HG02763 (cell line): Measurements from ENCODE around the gene TAS2R38.

Experiments used
- ATAC-seq: cut with Tn5 transposase; IDR thresholded peaks from one replicate; pipeline ENCODE4 v1.9.1; 2021; ENCODE audit warnings: mild to moderate bottlenecking, moderate library complexity; ENCODE audit not compliant: unreplicated experiment

The TAS2R38 gene

DNA sequence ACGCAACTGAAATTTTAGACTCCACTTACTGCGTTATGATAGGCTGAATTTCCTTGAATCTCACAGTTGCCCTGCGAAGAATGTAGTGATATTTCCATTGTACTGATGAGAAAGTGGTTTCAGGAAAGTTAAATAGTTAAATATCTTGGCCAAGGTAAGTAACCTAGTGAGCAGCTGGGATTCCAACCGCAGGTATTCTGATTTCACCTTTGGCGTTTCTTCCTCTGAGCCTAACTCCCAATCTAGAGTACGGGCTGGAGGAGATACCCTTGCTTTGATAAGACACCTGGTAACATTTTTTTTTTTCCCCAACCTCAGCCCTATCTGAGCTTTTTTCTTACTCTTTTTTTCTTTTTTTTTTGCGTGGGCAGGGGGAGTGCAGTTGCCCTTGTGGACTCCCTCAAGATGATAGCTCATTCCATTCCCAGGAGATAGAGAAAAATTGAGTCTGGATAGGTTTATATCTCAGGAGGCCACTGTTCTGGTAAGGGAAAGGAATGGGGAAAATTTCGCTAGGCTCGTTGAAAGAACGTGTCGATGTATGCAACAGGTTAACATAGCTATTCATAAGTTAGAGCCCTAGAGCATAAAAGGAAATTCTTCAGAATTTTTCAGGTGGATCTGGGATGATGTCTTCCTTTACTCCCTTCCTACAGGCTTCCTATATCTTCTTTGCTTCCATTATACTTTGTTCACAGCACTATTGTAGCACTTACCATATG is 3.1 kb upstream of the TAS2R38 start:
- ATAC-seq, result no peak

DNA sequence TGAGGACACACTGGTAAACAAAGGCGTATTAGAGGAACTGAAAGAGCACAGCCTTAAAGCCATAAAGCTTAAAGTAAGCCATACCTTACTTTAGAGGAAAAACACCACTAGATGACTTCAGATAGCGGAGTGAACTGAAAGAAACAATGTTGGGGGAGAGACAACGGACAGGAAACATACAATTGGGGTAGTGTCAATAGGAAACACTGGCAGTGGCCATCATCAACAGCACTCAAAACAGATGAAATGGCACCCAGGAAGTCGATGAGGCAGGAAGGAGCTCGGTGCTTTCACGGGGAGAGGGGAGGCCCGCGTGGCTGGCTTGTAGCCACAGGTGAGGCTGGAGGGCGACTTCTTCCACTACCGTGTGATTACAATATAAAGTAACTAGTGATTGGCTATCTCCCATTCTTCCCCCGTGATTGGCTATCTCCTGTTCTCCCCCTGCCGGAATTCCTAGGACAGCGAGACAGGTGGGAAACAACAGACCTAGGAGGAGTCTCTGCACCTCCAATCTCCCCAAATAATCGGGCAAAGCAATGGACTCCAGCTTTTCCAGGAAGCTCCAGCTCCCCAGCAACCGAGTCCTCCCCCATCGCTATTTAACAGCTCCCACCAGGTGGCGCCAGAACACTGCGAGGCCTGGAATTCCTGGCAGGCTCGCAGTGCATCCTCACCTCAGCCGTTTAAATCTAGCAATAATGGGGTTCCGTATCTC is 2.4 kb upstream of the TAS2R38 start:
- ATAC-seq, result peak; percentile 66

DNA sequence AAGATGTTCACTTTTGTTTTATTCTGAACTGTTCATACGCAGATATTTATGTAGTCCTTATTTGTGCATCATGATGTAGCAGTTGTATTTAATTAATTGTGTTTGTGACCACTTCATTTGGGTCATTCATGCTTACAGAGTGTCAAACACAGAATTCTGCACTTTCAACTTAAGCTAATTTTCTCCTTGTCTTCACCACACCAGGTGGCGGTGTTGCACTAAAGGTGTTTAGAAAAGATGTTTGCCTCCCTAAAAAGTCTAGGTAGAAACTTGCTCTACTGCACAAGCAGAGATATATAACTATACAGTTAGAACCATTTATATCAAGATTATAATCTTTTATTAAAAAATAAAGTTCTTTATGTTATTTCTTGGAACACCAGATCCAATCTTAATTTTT is 1.3 kb upstream of the TAS2R38 start:
- ATAC-seq, result no peak

DNA sequence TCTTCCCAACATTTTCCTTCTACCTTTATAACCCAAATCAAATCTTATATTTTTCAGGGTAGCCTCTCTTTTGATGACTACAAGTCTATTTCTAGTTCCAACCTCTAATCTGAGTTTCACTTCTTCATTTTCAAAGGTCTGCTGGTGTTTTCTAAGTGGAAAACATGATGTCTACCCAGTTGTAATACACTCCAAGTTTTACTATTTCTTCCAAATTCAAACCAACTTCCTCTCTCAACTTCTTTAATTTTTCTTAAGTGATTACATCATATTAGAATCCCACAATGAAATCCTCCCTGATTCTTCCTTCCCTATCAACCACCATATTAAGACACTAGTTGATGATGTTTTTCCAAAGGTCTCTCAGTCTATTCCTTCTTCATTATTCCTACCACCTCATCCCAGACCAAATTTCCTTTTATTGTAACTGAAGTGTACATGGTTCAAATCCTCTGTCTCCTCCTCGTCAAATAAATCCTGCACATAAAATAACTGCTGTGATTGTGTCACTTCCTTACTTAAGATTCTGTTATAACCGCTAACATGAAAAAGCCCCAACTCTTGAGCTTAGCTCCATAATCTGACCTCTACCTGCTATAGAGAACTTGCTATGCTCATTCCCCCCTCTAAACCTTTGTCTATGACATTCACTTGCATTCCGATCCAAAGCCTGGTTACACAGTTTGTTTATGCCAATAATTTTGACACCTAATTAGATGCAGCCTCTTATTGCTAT is 12.7 kb downstream of the TAS2R38 start:
- ATAC-seq, result no peak

DNA sequence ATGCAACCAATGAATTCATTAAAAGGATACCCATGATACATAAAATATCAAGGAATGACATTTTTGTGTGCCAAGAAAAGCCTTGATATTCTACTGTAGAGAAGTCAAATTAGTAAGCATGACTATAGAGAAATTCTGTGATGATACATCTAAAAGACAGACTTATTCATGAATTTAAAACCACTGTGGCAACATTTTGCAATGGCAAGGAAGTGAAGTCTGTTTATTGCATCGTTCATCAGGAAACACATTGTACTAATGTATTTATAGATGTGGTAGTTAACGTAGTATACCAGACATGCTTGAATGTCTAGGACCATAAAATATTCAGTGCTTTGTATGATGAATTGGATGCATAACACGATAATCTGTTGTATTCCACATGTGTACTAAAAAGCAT is 17.5 kb downstream of the TAS2R38 start:
- no peak for ATAC-seq

DNA sequence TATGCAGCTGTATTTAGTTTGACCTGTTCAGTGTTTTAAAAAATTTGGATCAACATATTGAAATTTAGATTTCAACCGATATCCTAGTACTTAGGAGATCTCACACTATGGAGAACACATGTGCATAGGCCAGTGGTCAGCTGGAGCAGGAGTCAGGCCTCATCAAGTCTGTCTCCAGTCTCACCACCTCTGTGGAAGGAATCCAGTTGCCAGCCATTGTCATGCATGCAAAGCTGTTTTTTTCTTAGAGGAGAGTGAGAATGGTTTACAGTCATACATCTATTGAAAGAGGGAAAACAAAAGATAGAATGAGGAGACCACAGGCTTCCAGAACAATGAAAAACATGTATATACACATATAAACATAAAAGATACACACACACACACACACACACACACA is 19.2 kb downstream of the TAS2R38 start:
- no peak for ATAC-seq

DNA sequence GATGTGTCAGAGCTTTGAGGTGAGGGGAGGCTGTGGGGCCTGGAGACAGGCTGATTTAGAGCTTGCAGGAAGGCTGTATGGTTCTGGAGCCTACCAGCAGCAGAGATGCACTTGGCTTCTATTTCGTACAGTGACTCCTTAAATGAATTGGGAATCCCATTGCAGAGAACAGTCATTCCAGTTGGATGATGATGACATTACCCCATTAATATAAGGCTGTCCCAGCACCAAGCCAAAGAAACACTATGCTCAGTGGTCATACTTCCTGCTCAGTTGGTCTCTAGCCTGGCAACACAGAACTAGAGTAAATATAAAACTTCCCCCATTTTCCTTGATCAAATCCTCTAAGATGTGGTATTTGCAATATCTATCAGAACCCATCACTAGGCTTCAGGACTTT is 21.1 kb downstream of the TAS2R38 start:
- no peak for ATAC-seq

DNA sequence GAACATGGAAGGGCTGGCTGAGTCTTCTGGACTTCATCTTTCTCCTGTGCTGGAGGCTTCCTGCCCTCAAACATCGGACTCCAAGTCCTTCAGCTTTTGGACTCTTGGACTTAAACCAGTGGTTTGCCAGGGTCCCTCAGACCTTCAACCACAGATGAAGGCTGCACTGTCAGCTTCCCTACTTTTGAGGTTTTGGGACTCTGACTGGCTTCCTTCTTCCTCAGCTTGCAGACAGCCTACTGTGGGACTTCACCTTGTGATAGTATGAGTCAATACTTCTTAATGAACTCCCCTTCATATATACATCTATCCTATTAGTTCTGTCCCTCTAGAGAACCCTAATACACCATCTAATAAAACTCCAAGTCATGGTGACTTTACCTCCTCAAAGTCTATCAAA is 22.8 kb downstream of the TAS2R38 start:
- no peak for ATAC-seq

DNA sequence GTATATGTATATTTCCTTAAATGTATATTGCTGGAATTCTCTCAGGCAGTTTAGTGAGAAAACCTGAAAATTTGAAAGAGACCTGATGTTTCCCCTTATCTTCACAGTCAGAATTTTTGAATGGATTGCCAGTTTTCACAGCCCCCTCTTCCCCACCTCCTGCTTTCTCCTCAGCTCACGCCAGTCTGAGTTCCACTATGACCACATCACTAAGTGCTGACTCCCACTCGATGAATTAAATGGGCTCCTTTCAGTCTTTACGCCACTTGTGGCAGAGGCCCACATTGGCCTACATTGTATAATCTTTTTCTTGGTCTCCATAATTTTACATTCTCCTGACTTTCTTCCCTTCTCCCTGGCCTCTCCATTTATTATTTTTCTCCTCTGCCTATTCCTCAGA is 23.7 kb downstream of the TAS2R38 start:
- no peak for ATAC-seq

DNA sequence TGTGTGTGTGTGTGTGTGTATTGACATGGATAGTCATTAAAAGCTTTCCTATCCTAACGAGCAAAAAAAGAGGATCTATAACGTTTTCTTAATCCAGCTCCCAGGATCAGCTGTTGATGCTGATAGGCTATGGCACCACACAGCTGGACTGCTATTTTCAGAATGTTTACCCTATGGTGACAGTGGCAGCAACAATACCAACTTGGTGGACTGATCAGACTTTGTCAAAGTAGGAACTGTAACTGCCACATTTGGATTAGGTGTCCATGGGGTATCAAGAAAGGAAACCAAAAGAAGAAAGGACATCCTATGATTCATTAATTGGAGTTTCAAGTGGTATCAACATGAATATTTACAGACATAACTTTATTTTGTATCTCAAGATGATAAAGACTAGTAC is 24.1 kb downstream of the TAS2R38 start:
- ATAC-seq, result no peak

DNA sequence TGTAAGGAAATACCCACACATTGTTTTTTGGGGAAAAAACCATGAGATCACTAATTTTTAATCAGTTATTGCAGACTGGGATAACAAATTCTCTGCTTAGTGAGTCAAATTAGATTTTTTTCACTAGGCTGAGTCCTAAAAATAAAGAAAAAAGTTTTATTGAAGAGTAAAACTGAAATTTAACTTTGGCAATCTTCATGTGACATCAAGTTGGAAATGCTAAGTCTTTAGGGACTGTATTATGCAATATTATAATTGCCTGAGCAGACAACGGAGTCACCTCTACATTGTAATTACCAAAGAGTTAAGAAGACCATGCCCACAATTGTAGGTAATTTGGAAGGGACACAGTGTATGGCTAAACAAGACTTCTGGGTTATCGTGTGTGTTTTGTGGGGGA is 24.6 kb downstream of the TAS2R38 start:
- no peak for ATAC-seq

DNA sequence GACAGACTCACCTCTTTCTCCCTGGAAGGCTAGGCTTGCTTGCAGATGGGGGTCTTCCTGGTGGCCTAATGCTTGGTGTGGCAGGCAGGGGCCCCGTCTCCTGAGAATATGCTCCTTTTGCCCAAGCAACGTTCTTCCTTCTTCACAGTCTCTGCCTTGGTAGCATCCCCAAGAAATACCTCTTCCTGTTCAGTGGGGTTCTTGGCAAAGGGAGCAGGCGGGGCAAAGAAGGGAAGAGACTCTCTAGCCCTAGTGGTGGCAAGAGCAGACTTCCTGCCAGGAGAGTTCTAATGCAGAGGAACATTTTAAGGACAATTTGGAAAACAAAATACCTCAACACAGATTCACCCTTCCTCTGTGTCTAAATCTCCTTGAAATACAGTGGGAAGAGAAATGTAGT is 26.8 kb downstream of the TAS2R38 start, which contains the start of gene CLEC5A:
CLEC5A (minus strand) TSS at position 179 of the 400 bp plus-strand sequence. CDS start 682 bp downstream, outside the sequence.
- no peak for ATAC-seq

DNA sequence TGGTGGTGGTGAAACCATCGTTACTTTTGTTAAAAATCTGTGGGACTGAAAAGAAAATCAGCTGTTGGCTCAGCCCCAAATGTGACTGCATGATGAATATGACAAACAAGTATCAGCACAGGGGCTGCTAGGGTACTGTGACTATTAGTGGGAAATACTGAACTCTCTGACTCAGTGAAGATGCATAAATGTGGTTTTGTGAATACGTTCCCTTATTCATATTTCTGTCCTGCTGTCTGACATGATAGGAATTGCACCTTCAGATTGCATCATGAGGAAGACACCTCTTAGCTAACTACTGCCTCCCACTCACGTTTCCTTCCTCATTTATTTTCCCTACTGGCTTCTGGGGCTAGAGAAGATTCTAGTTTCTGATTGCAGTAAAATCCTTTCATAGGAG is 28.2 kb downstream of the TAS2R38 start:
- no peak for ATAC-seq

DNA sequence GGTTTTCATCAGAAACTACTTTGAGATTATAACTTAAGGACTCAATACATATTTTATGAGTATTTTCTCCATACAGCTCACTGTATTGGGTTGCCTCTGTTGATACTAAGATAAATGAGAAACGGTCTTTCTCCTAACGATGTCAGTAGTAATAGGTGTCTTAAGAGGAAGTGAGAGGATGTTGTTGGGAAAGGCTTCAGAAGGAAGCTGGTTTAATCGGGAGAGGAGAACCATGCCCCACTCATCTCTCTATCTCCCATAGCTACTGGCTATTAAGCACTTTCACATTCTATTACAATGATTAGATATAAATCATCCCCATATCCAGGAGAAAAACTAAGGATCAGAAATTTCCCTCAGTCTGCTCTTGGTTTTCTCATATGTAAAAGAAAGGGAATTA is 28.8 kb downstream of the TAS2R38 start:
- ATAC-seq, result no peak

DNA sequence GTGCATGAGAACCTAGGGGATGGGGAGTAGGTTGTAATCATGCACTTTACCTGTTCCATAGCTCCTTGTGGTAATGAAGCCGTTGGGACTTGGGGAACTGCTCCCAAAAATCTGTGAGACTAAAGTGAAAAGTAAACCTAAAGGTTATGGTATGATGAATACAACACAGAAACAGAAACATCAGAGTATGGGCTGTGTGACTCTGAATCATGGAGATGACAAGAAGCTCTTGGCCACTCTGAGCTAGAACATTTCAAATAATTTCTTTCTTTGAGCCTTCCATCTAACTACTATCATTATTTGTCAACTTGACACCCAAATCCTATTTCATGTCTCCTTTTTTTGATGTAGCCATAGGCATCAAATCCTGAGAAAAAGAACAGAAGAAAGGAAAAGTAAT is 29.7 kb downstream of the TAS2R38 start:
- ATAC-seq, result no peak

DNA sequence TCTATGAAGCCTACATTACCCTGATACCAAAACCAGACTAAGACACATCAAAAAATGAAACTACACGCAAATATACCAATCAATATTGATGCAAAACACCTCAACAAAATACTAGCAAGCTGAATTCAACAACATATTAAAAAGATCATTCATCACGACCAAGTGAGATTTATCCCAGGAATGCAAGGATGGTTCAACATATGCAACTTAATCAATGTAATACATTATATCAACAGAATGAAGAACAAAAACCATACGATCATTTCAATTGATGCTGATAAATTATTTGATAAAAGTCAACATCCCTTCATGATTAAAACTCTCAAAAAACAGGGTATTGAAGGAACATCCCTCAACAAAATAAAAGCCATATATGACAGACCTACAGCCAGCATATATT is 32.5 kb downstream of the TAS2R38 start:
- ATAC-seq, result no peak

DNA sequence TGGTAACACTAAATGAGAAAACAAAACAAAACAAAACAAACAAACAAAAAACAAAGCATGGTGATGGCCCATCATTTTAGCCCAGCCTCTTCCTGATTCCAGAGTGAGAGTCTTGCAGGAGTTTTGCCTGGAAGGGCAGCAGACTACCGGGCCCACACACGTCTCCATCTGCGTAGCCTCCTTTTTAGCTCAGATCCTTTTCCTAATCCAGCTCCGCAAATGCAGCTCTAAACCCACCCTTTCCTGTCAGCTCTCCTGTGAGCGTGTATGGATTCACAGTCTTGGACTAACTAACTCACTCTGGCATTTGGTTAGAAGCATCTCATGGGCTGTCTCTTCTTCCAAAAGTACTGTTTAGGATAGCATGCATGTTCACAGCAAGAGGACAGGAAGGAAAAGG is 43.4 kb downstream of the TAS2R38 start:
- ATAC-seq, result no peak

DNA sequence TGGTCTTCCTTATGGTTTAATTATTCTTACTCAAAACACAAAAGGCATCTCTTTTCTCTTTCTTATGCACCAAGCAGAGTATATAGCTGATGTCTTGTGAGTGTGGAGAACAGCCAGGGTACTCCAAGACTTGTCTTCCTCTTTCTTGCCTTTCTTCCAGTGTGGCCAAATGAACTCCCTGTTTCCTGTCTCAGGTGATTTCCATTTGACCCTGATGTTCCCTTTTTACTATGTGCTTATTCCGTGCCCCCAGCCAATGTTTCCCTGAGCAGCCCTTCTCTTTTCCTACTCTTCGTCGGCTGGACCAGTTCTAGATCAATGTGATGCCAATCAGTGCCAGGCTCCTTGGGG is 44.8 kb downstream of the TAS2R38 start:
- no peak for ATAC-seq

DNA sequence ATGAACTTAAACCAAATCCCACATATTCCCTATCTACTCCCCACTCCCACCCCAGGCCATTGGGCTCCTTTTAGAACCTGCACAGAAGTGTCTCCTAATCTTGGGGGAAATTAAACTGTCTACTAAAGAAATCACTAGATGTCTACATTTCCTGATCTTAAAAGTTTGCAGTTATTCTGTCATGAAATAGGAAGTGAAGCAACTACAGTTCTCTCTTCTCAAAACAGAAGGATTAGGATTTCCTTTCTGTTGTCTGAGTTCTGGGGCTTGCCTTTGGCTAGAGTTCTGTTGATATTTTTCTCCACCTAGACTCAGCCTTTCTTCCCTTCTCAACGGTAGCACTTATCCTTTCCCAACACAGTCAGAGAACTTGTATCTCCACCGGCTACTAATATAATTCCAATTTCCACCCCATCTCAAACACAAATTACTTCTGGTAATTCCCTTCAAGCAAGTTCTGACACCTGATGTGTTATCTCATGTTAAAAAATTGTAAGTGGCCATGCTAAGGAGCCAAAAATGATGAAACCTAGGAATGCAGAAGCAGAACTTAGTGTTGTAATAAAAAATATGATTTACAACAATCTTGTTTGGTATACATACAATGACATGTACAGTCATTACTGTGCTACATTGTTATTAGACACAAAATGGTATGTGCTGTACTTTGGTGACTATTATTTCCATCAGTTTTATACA is 45.3 kb downstream of the TAS2R38 start:
- no peak for ATAC-seq
